SK-N-SH (cell line): Measurements from ENCODE around the gene CDH23. TPM values are rescaled to one million over a fixed set of nuclear protein-coding genes. Genes with fewer than 3 reads are reported as not detected.

Experiments
- CTCF ChIA-PET: fragments of 300-600, 350-600 bp; formaldehyde crosslinking; extraction: SDS; loops from one replicate; lab custom pipeline; 2021; lab: Yijun Ruan, JAX
- POLR2A ChIA-PET: fragments of 350-600 bp; sonication (Branson Sonifier 250); formaldehyde crosslinking; extraction: SDS; loops from one replicate; lab custom pipeline; 2020; ENCODE audit warnings: antibody characterized with exemption, inconsistent platforms; lab: Yijun Ruan, JAX
- DNase-seq: peaks from one replicate; pipeline ENCODE4 v3.0.0; 2012
- H2AFZ ChIP-seq: fragments of 200-600 bp; sonication (generic); 2 replicates; pipeline ENCODE4 v1.8.1; 2016; ENCODE audit warnings: antibody characterized with exemption, mild to moderate bottlenecking, low read depth
- H3F3A ChIP-seq: fragments of 200-600 bp; sonication (generic); replicated peaks from 2 replicates; pipeline ENCODE3; 2016; ENCODE audit warnings: antibody characterized with exemption, mild to moderate bottlenecking; ENCODE audit not compliant: insufficient read depth
- H3K27ac ChIP-seq, 2 experiments: fragments of 200-500 bp in 1 of 2; fragments of 200-600 bp in 1 of 2; sonication (Bioruptor generic) in 1 of 2; sonication (generic), shearing (Covaris generic) in 1 of 2; 2 replicates each; pipeline versions ENCODE4 v1.5.1 to v1.6.1; 2014 to 2016; ENCODE audit warnings: low read depth in 2 of 2, inconsistent platforms in 1 of 2, low read length in 1 of 2, mild to moderate bottlenecking in 1 of 2, mixed read lengths in 1 of 2
- H3K27me3 ChIP-seq: fragments of 200-600 bp; sonication (generic), shearing (Covaris generic); 2 replicates; pipeline ENCODE4 v1.6.1; 2016; ENCODE audit warnings: mixed run types; ENCODE audit not compliant: insufficient read depth
- H3K36me3 ChIP-seq, 2 experiments: fragments of 200-500 bp in 1 of 2; fragments of 200-600 bp in 1 of 2; sonication (Bioruptor generic) in 1 of 2; sonication (generic) in 1 of 2; replicated peaks in 1 of 2; 2 replicates each; pipeline versions ENCODE3 to v1.5.1; 2014 to 2016; ENCODE audit warnings: low read length in 1 of 2, mild to moderate bottlenecking in 1 of 2; ENCODE audit not compliant: insufficient read depth in 2 of 2, control insufficient read depth in 1 of 2
- H3K4me1 ChIP-seq, 2 experiments: fragments of 200-500 bp in 1 of 2; fragments of 200-600 bp in 1 of 2; sonication (Bioruptor generic) in 1 of 2; sonication (generic), shearing (Covaris generic) in 1 of 2; 2 replicates each; pipeline versions ENCODE4 v1.5.1 to v1.6.1; 2014 to 2016; ENCODE audit warnings: low read depth in 1 of 2, low read length in 1 of 2, mixed run types in 1 of 2; ENCODE audit not compliant: insufficient read depth in 2 of 2, control insufficient read depth in 1 of 2
- H3K4me2 ChIP-seq: fragments of 200-600 bp; sonication (generic), shearing (Covaris generic); 2 replicates; pipeline ENCODE4 v1.6.1; 2017; ENCODE audit warnings: mixed run types
- H3K4me3 ChIP-seq, 2 experiments: fragments of 200-500 bp in 1 of 2; fragments of 200-600 bp in 1 of 2; sonication (Bioruptor generic) in 1 of 2; sonication (generic), shearing (Covaris generic) in 1 of 2; 2 replicates each; pipeline versions ENCODE4 v1.5.1 to v1.8.1; 2014 to 2016; ENCODE audit warnings: low read depth in 2 of 2, inconsistent platforms in 1 of 2, low read length in 1 of 2, mild to moderate bottlenecking in 1 of 2, mixed read lengths in 1 of 2, moderate library complexity in 1 of 2
- H3K79me2 ChIP-seq: fragments of 200-600 bp; sonication (generic); 2 replicates; pipeline ENCODE4 v1.8.1; 2017; ENCODE audit warnings: mild to moderate bottlenecking; ENCODE audit not compliant: insufficient read depth
- H3K9ac ChIP-seq: fragments of 200-600 bp; sonication (generic); 2 replicates; pipeline ENCODE4 v1.6.1; 2017; ENCODE audit warnings: mixed run types
- H3K9me2 ChIP-seq: fragments of 200-600 bp; sonication (generic); 2 replicates; pipeline ENCODE4 v1.6.1; 2017; ENCODE audit warnings: mixed run types
- H3K9me3 ChIP-seq: fragments of 200-600 bp; sonication (generic); 2 replicates; pipeline ENCODE4 v1.6.1; 2017; ENCODE audit warnings: mixed run types, mild to moderate bottlenecking, moderate library complexity
- H4K20me1 ChIP-seq: fragments of 200-600 bp; sonication (generic); 2 replicates; pipeline ENCODE4 v1.6.1; 2017; ENCODE audit warnings: mild to moderate bottlenecking, mixed run types; ENCODE audit not compliant: insufficient read depth
- FOXJ3 ChIP-seq: sonication (generic); formaldehyde crosslinking; IDR thresholded peaks from 2 replicates; pipeline ENCODE4 v1.5.1; 2020; ENCODE audit warnings: mild to moderate bottlenecking, missing genetic modification reagents
- MXI1 ChIP-seq: IDR thresholded peaks from 2 replicates; pipeline ENCODE4 v1.6.1; 2012; ENCODE audit warnings: mild to moderate bottlenecking, low read depth, low read length, improper control_type of control experiment
- NRF1 ChIP-seq: IDR thresholded peaks from 2 replicates; pipeline ENCODE4 v1.6.1; 2012; ENCODE audit warnings: low read depth, mild to moderate bottlenecking, low read length
- RFX5 ChIP-seq: IDR thresholded peaks from 2 replicates; pipeline ENCODE4 v1.6.1; 2012; ENCODE audit warnings: mild to moderate bottlenecking, improper control_type of control experiment, low read length
- SIN3A ChIP-seq: IDR thresholded peaks from 2 replicates; pipeline ENCODE4 v1.6.1; 2012; ENCODE audit warnings: low read depth, mild to moderate bottlenecking, low read length, moderate library complexity, borderline replicate concordance
- TEAD4 ChIP-seq: IDR thresholded peaks from 2 replicates; pipeline ENCODE4 v1.4.0; 2012; ENCODE audit warnings: mild to moderate bottlenecking, borderline replicate concordance; ENCODE audit not compliant: insufficient read depth
- WGBS: methylation state at CpG from one replicate; pipeline ENCODE4 v1.1.6; 2017; ENCODE audit warnings: low lambda C conversion rate; 5-methylcytosine and 5-hydroxymethylcytosine counted together
- polyA plus RNA-seq, 3 experiments: library from polyadenylated mRNA; depleted of rRNA; stranded (reverse); fragments of >200 nt; gene quantifications; 2 replicates each; pipeline ENCODE4 v1.2.3, GENCODE V29; 2012
- TF ChIP-seq, protein P1 (sequence below): fragments of 150-350 bp; IDR thresholded peaks from 2 replicates; pipeline ENCODE4 v1.6.1; 2016; ENCODE audit warnings: mild to moderate bottlenecking, low read depth, low read length
- TF ChIP-seq, protein P2 (sequence below): IDR thresholded peaks from 2 replicates; pipeline ENCODE4 v1.4.0; 2012; ENCODE audit warnings: low read depth, borderline replicate concordance
- TF ChIP-seq, protein P3 (sequence below): IDR thresholded peaks from 2 replicates; pipeline ENCODE4 v1.4.0; 2012; ENCODE audit warnings: low read depth, borderline replicate concordance
- TF ChIP-seq, protein P4 (sequence below): fragments of 200-600 bp; sonication (generic); IDR thresholded peaks from 2 replicates; pipeline ENCODE4 v1.6.1; 2017; ENCODE audit warnings: antibody characterized with exemption, mild to moderate bottlenecking, moderate library complexity
- TF ChIP-seq, protein P5 (sequence below): fragments of 150-350 bp; IDR thresholded peaks from 2 replicates; pipeline ENCODE4 v1.6.1; 2017; ENCODE audit warnings: antibody characterized with exemption, low read length, low read depth, borderline replicate concordance

Gene CDH23
- polyA plus RNA-seq, 1 of the 3 experiments (the other 2 are of a cell fraction): 0.03 TPM

DNA sequence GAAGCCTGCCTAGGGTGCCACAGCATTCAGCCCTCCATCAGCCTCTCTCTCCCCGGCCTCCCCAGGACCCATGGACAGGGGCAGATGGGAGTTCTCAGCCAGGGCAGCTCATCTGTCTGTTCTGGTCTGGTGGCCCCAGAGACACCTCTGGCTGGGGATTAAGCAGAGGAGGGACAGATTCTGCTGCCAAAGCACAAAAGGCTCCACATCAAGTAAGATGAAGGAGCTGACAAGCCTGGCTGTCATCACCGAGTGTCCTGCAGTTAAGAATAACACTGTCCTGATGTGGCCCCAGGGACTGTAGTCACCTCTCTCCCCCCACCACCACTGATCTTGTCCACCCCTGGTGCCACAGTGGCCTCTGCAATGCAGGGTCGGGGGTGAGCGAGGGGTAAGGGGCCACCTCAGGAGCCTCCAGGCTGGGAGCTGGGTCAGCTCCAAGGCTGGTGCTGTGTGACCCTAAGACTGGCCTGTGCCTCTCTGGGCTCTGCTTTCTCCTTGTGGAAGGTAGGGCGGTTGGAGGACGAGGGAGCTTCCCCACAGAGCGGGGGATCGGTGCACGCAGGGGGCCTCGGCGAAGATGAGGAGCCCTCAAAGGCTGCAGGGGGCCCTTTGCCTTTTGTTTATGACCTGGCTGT is 304.1 kb downstream of the CDH23 start:
- Histone ChIP-seq H3K4me3 (no peak overlapping the region), H3K4me2 (no peak overlapping the region), H3K9me3 (no peaks in the 10 kb centered on the region), H2AFZ (no peak overlapping the region), H3K36me3 (no peaks in the 10 kb centered on the region), H4K20me1 (no peaks in the 10 kb centered on the region), H3F3A (no peaks in the 10 kb centered on the region), H3K27me3 (peaks cover 46% of the 10 kb centered on the region; the same call in 1 of the 2 replicates)
- POLR2A ChIA-PET: no interaction called here
- CTCF ChIA-PET: interaction anchor here (0.6 to 8.7 kb wide), 10 partner anchors 10 to 387 kb away, joined by 3 to 195 read pairs (median 4); partner anchors contain the start of gene SLC29A3
- 57% methylated on average over 10 of the region's 11 CpGs for WGBS
- TF ChIP-seq MXI1 (no peak), TEAD4 (no peak), NRF1 (no peak), FOXJ3 (CRISPR knock-in tag) (no peak), SIN3A (no peak), RFX5 (no peak)
- TF ChIP-seq, protein P1, sequence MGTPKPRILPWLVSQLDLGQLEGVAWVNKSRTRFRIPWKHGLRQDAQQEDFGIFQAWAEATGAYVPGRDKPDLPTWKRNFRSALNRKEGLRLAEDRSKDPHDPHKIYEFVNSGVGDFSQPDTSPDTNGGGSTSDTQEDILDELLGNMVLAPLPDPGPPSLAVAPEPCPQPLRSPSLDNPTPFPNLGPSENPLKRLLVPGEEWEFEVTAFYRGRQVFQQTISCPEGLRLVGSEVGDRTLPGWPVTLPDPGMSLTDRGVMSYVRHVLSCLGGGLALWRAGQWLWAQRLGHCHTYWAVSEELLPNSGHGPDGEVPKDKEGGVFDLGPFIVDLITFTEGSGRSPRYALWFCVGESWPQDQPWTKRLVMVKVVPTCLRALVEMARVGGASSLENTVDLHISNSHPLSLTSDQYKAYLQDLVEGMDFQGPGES: no peak
- TF ChIP-seq, protein P2, sequence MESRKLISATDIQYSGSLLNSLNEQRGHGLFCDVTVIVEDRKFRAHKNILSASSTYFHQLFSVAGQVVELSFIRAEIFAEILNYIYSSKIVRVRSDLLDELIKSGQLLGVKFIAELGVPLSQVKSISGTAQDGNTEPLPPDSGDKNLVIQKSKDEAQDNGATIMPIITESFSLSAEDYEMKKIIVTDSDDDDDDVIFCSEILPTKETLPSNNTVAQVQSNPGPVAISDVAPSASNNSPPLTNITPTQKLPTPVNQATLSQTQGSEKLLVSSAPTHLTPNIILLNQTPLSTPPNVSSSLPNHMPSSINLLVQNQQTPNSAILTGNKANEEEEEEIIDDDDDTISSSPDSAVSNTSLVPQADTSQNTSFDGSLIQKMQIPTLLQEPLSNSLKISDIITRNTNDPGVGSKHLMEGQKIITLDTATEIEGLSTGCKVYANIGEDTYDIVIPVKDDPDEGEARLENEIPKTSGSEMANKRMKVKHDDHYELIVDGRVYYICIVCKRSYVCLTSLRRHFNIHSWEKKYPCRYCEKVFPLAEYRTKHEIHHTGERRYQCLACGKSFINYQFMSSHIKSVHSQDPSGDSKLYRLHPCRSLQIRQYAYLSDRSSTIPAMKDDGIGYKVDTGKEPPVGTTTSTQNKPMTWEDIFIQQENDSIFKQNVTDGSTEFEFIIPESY: no peak
- TF ChIP-seq, protein P3, sequence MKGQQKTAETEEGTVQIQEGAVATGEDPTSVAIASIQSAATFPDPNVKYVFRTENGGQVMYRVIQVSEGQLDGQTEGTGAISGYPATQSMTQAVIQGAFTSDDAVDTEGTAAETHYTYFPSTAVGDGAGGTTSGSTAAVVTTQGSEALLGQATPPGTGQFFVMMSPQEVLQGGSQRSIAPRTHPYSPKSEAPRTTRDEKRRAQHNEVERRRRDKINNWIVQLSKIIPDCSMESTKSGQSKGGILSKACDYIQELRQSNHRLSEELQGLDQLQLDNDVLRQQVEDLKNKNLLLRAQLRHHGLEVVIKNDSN: no peak
- TF ChIP-seq, protein P4, sequence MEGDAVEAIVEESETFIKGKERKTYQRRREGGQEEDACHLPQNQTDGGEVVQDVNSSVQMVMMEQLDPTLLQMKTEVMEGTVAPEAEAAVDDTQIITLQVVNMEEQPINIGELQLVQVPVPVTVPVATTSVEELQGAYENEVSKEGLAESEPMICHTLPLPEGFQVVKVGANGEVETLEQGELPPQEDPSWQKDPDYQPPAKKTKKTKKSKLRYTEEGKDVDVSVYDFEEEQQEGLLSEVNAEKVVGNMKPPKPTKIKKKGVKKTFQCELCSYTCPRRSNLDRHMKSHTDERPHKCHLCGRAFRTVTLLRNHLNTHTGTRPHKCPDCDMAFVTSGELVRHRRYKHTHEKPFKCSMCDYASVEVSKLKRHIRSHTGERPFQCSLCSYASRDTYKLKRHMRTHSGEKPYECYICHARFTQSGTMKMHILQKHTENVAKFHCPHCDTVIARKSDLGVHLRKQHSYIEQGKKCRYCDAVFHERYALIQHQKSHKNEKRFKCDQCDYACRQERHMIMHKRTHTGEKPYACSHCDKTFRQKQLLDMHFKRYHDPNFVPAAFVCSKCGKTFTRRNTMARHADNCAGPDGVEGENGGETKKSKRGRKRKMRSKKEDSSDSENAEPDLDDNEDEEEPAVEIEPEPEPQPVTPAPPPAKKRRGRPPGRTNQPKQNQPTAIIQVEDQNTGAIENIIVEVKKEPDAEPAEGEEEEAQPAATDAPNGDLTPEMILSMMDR: no peak
- TF ChIP-seq, protein P5, sequence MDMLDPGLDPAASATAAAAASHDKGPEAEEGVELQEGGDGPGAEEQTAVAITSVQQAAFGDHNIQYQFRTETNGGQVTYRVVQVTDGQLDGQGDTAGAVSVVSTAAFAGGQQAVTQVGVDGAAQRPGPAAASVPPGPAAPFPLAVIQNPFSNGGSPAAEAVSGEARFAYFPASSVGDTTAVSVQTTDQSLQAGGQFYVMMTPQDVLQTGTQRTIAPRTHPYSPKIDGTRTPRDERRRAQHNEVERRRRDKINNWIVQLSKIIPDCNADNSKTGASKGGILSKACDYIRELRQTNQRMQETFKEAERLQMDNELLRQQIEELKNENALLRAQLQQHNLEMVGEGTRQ: no peak
- TF ChIP-seq, all 33 proteins: peak for 0
- H3K27ac ChIP-seq: no peak overlapping the region
- peaks cover 0 to 12% of the 10 kb centered on the region in 2 experiments; a peak in 1 of 4 replicates for H3K4me1 ChIP-seq
- H3K79me2 ChIP-seq: no peaks in the 10 kb centered on the region
- no peak overlapping the region for H3K9ac ChIP-seq
- peak; percentile 56 for DNase-seq
- no peaks in the 10 kb centered on the region for H3K9me2 ChIP-seq
